Fibroblast of the aortic adventitia (primary cell): Measurements from ENCODE around the gene TADA3. TPM values are rescaled to one million over a fixed set of nuclear protein-coding genes. Genes with fewer than 3 reads are reported as not detected.

Source experiments
- DNase-seq: peaks from one replicate; pipeline ENCODE4 v3.0.0-alpha.2; 2010; ENCODE audit warnings: low read depth
- H3K4me3 ChIP-seq: 2 replicates; pipeline ENCODE4 v1.5.1; 2011; ENCODE audit warnings: low read depth, mild to moderate bottlenecking, control low read depth, low read length, moderate library complexity
- CTCF ChIP-seq: IDR thresholded peaks from 2 replicates; pipeline ENCODE4 v1.5.1; 2011; ENCODE audit warnings: mild to moderate bottlenecking, low read length, control low read depth, inconsistent platforms; ENCODE audit not compliant: insufficient read depth
- total RNA-seq: library from RNA; depleted of rRNA; stranded (reverse); fragments of >200 nt; gene quantifications from 2 replicates; pipeline ENCODE4 v1.2.3, GENCODE V29; 2012; ENCODE audit warnings: low replicate concordance

The TADA3 gene
- total RNA-seq, 1 donor, result 74.2 TPM

- TF ChIP-seq CTCF, result no peak
- no peak for DNase-seq
- H3K4me3 ChIP-seq, result no peak overlapping the region
These were observed 29.4 kb downstream of the TADA3 start for GRCh38 chr3:9762871-9763270.

- DNase-seq, result no peak
- no peak for TF ChIP-seq CTCF
- H3K4me3 ChIP-seq, result no peak overlapping the region
These were observed 30.4 kb downstream of the TADA3 start for GRCh38 chr3:9761919-9762318.

- no peak for DNase-seq
- no peak for TF ChIP-seq CTCF
- H3K4me3 ChIP-seq, result no peak overlapping the region
These were observed 31.3 kb downstream of the TADA3 start for GRCh38 chr3:9760779-9761505.

GRCh38 chr3:9757427-9757826 is 34.8 kb downstream of the TADA3 start:
- DNase-seq, result no peak
- TF ChIP-seq CTCF, result no peak
- no peak overlapping the region for H3K4me3 ChIP-seq

- no peak overlapping the region for H3K4me3 ChIP-seq
- no peak for DNase-seq
- no peak for TF ChIP-seq CTCF
These were observed 37.6 kb downstream of the TADA3 start for GRCh38 chr3:9754678-9755077.

- H3K4me3 ChIP-seq, result peak overlapping the region; percentile 96
- peak; percentile 40 for DNase-seq
- no peak for TF ChIP-seq CTCF
These were observed 41.5 kb downstream of the TADA3 start for GRCh38 chr3:9750556-9751411.
